Ovary (tissue), 9 donors: ENCODE data around the gene TMED3. TPM values are rescaled to one million over a fixed set of nuclear protein-coding genes. Genes with fewer than 3 reads are reported as not detected.

Experiments used
- DNase-seq, 5 donors: peaks; one replicate each; pipeline ENCODE4 v3.0.0-alpha.2; 2019 to 2020
- H3K27ac ChIP-seq, 2 donors: fragments of 200-600 bp; one replicate each; pipeline versions ENCODE4 v1.5.1 to v1.8.0; 2019 to 2022
- H3K27me3 ChIP-seq: fragments of 200-600 bp; one replicate; pipeline ENCODE4 v1.8.0; 2022
- H3K36me3 ChIP-seq: fragments of 200-600 bp; sonication (generic); one replicate; pipeline ENCODE4 v1.5.1; 2019
- H3K4me1 ChIP-seq: one replicate; pipeline ENCODE4 v1.8.1; 2013; ENCODE audit warnings: mild to moderate bottlenecking, moderate library complexity; ENCODE audit not compliant: insufficient read depth
- H3K4me3 ChIP-seq: fragments of 200-600 bp; sonication (generic); one replicate; pipeline ENCODE4 v1.5.1; 2017
- H3K9me3 ChIP-seq, 2 donors: fragments of 200-600 bp in 1 of 2; sonication (generic) in 1 of 2; one replicate each; pipeline versions ENCODE4 v1.5.1 to v1.8.1; 2013 to 2019; ENCODE audit warnings: mild to moderate bottlenecking in 1 of 2, moderate library complexity in 1 of 2
- CTCF ChIP-seq, 3 donors: fragments of 450-650 bp in 2 of 3; fragments of 200-600 bp in 1 of 3; IDR thresholded peaks; one replicate each; pipeline versions ENCODE4 v1.5.1 to v1.8.0; 2016 to 2022; ENCODE audit warnings: antibody characterized with exemption in 3 of 3, mild to moderate bottlenecking in 1 of 3
- EP300 ChIP-seq: sonication (generic); formaldehyde crosslinking; IDR thresholded peaks from one replicate; pipeline ENCODE4 v1.6.1; 2017; ENCODE audit warnings: antibody characterized with exemption
- POLR2A ChIP-seq: fragments of 450-650 bp; IDR thresholded peaks from one replicate; pipeline ENCODE4 v1.6.1; 2017; ENCODE audit warnings: antibody characterized with exemption, mild to moderate bottlenecking, moderate library complexity
- WGBS, 3 donors: extraction: QIAGEN DNeasy Blood & Tissue Kit in 1 of 3; methylation state at CpG; one replicate each; pipeline versions ENCODE4 v1.1.5 to v1.1.7; 2013 to 2017; 5-methylcytosine and 5-hydroxymethylcytosine counted together
- intact Hi-C, 4 donors: fragments of 100-400 bp; cut with DNase I; formaldehyde crosslinking; loops; one replicate each; pipeline versions ENCODE4 v1.11.0 to v1.15.1; 2022 to 2023
- polyA plus RNA-seq, 2 donors: library from polyadenylated mRNA; stranded (reverse); fragments of 200-250 nt in 1 of 2; fragments of 350-450 nt in 1 of 2; fragmentation: Illumina TruSeq in 1 of 2; extraction: RNeasy Lipid Tissue Mini Kit (QIAGEN cat#74804) in 1 of 2; gene quantifications; one replicate each; pipeline ENCODE4 v1.2.3, GENCODE V29; 2013 to 2014
- total RNA-seq, 7 donors: library from RNA; depleted of rRNA in 2 of 7; stranded (reverse); fragments of >200 nt in 2 of 7; fragmentation: NEBNext Ultra II Directional in 3 of 7; extraction: Animal tissue kit (Norgen Biotek cat#: 25700) in 3 of 7; gene quantifications; one replicate each; pipeline versions ENCODE4 v1.1.0 to v1.2.4, GENCODE V29; 2016 to 2023
- donor health status: DM: no; HTN: no; CAD: no; lungs with moderate emphysema.
- donor health status: DM: no; HTN: no; CAD: no.
- donor health status: Bipolar disorder and iron deficiency.
- donor health status: DM: yes; HTN: yes; CAD: no.
- donor health status: DM: no; HTN: no; CAD: no.
- donor health status: DM: yes; HTN: yes; CAD: no.

The TMED3 gene
- total and polyA plus RNA-seq, 9 donors, result 22.4 to 51.6 (median 34.6) TPM

- Histone ChIP-seq H3K4me1 (no peaks in the 10 kb centered on the region), H3K27ac (no peak overlapping the region), H3K27me3 (no peaks in the 10 kb centered on the region), H3K4me3 (no peak overlapping the region), H3K36me3 (no peaks in the 10 kb centered on the region), H3K9me3 (no peaks in the 10 kb centered on the region)
- DNase-seq, result no peak
- 94 to 98% (median 97%) methylated on average over 1 of the region's 1 CpG for WGBS, 3 donors
- TF ChIP-seq EP300 (no peak), CTCF (IDR thresholded peaks at IDR 0.05) (no peak), POLR2A (no peak)
- intact Hi-C loops, result no loop called here
These were observed 60.7 kb downstream of the TMED3 start for GRCh38 chr15:79371591-79371990.

GRCh38 chr15:79372428-79372827 lies 61.5 kb downstream of the TMED3 start:
- Histone ChIP-seq H3K4me3 (no peak overlapping the region), H3K27ac (no peak overlapping the region), H3K9me3 (no peaks in the 10 kb centered on the region), H3K4me1 (no peaks in the 10 kb centered on the region), H3K36me3 (no peaks in the 10 kb centered on the region), H3K27me3 (no peaks in the 10 kb centered on the region)
- DNase-seq, result no peak
- WGBS, 3 donors, result 48 to 59% (median 58%) methylated on average over 2 of the region's 2 CpGs
- TF ChIP-seq EP300, result no peak
- no peak for TF ChIP-seq POLR2A
- no peak for TF ChIP-seq CTCF (IDR thresholded peaks at IDR 0.05)
- intact Hi-C loops, result no loop called here

Other genes starting within 250 kb of the TMED3 start
- 1 to 10 TPM in 4 of 7 donors, under 1 TPM in 2, not detected in 1; 0.23 to 9.5 (median 1.2) TPM for gene RASGRF1, start 220.3 kb upstream of the TMED3 start, total RNA-seq
- under 1 TPM; 0.28 to 0.90 TPM for gene RASGRF1, start 220.3 kb upstream of the TMED3 start, polyA plus RNA-seq
- gene ANKRD34C, start 28.4 kb upstream of the TMED3 start, total RNA-seq, result under 1 TPM in 1 of 7 donors, not detected in 6; 0.10 TPM
- under 1 TPM in 1 of 2 donors, not detected in 1; 0.20 TPM for gene ANKRD34C, start 28.4 kb upstream of the TMED3 start, polyA plus RNA-seq
- under 1 TPM; 0.12 to 0.62 (median 0.23) TPM for gene MINAR1, start 121.2 kb downstream of the TMED3 start, total RNA-seq
- gene MINAR1, start 121.2 kb downstream of the TMED3 start, polyA plus RNA-seq, result under 1 TPM; 0.19 to 0.38 TPM